ENCODE measurements around the gene C16orf87.

C16orf87 gene

DNA sequence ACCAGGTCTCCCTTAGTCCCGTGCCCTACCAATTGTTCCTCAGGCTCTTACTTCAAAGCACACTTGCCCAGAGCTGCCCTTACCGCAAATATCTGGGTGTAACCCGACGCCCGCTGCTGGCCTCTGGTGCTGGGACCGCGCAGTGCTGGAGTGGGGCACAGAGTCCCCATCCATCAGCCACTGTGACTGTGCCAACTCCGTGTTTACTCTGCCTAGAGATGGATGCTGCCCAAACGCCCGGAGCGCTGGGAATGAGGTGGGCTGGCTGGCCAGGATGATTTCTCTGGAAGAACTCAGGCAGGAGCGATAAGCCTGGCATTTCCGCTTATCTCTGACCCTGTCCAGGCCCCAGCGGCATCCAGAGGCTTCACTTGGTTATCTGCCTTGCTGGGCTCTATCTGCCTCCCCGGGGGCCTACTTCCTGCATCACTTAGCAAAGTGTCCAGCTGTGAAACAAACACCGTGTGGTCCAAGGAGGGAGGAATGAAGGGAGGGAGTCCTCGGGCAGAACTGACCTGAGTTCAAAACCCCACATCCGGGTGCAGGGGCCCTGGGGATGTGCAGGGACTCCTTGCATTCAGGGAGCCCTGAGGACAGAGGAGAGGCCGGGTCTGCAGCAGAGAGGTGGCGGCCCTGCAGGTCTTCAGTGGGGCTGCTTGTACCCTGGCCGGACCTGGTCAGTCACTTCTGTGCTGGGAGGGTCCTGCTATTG lies 73.5 kb downstream of the C16orf87 start:
- Histone ChIP-seq H3K36me3 (ENCODE audit: insufficient read depth, low read length) (no peaks in the 10 kb centered on the region), H3K4me3 (ENCODE audit: low read length, poor library complexity, severe bottlenecking) (no peak overlapping the region), H3K4me2 (ENCODE audit: low read depth, low read length, poor library complexity, severe bottlenecking) (no peak overlapping the region), H3K9me3 (ENCODE audit: insufficient read depth, low read depth, low read length) (no peaks in the 10 kb centered on the region), H3K27me3 (ENCODE audit: insufficient read depth, low read length, poor library complexity, severe bottlenecking) (no peaks in the 10 kb centered on the region), H2AFZ (ENCODE audit: low read length) (no peak overlapping the region), H3K79me2 (ENCODE audit: insufficient read depth, low read length) (no peaks in the 10 kb centered on the region), H3K9me2 (replicated peaks; ENCODE audit: low read depth, low read length) (no peaks in the 10 kb centered on the region), H4K20me1 (ENCODE audit: insufficient read depth, low read length, poor library complexity, severe bottlenecking) (no peaks in the 10 kb centered on the region), H3K9ac (ENCODE audit: low read depth, low read length, poor library complexity, severe bottlenecking) (no peak overlapping the region), H3K4me1 (ENCODE audit: insufficient read depth, low read length, poor library complexity, severe bottlenecking) (no peaks in the 10 kb centered on the region), H3F3A (ENCODE audit: low read depth) (no peaks in the 10 kb centered on the region)
- no peak for TF ChIP-seq EZH2phosphoT487 (IDR thresholded peaks at IDR 0.05; ENCODE audit: borderline replicate concordance)
- TF ChIP-seq, protein P1, sequence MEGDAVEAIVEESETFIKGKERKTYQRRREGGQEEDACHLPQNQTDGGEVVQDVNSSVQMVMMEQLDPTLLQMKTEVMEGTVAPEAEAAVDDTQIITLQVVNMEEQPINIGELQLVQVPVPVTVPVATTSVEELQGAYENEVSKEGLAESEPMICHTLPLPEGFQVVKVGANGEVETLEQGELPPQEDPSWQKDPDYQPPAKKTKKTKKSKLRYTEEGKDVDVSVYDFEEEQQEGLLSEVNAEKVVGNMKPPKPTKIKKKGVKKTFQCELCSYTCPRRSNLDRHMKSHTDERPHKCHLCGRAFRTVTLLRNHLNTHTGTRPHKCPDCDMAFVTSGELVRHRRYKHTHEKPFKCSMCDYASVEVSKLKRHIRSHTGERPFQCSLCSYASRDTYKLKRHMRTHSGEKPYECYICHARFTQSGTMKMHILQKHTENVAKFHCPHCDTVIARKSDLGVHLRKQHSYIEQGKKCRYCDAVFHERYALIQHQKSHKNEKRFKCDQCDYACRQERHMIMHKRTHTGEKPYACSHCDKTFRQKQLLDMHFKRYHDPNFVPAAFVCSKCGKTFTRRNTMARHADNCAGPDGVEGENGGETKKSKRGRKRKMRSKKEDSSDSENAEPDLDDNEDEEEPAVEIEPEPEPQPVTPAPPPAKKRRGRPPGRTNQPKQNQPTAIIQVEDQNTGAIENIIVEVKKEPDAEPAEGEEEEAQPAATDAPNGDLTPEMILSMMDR (conservative IDR thresholded peaks at IDR 0.05; ENCODE audit: low read length): no peak

DNA sequence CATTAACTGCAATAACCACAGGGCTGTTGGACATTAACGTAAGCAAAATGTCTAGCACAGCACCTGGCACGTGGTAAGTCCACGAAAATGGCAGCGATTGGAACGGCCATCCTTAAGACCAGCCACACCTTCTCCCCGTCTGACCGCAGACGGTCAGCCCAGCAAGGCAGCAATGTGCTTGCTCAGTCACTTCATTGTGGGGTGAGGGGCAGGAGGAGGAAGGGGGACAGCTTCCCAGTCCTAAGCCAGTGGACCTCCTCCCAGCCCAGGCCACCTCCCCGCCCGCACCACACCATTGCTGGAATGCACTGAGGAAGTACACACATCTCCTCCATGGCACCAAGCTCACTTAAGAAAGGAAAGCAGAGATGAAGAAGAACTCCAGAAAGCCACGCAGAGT lies 74.2 kb downstream of the C16orf87 start:
- Histone ChIP-seq H3K36me3 (ENCODE audit: insufficient read depth, low read length) (no peaks in the 10 kb centered on the region), H3F3A (ENCODE audit: low read depth) (no peaks in the 10 kb centered on the region), H3K4me1 (ENCODE audit: insufficient read depth, low read length, poor library complexity, severe bottlenecking) (no peaks in the 10 kb centered on the region), H3K79me2 (ENCODE audit: insufficient read depth, low read length) (no peaks in the 10 kb centered on the region), H3K4me2 (ENCODE audit: low read depth, low read length, poor library complexity, severe bottlenecking) (no peak overlapping the region), H2AFZ (ENCODE audit: low read length) (no peak overlapping the region), H3K9me2 (replicated peaks; ENCODE audit: low read depth, low read length) (no peaks in the 10 kb centered on the region), H3K4me3 (ENCODE audit: low read length, poor library complexity, severe bottlenecking) (no peak overlapping the region), H3K9ac (ENCODE audit: low read depth, low read length, poor library complexity, severe bottlenecking) (no peak overlapping the region), H4K20me1 (ENCODE audit: insufficient read depth, low read length, poor library complexity, severe bottlenecking) (no peaks in the 10 kb centered on the region), H3K9me3 (ENCODE audit: insufficient read depth, low read depth, low read length) (no peaks in the 10 kb centered on the region), H3K27me3 (ENCODE audit: insufficient read depth, low read length, poor library complexity, severe bottlenecking) (no peaks in the 10 kb centered on the region)
- no peak for TF ChIP-seq EZH2phosphoT487 (IDR thresholded peaks at IDR 0.05; ENCODE audit: borderline replicate concordance)
- TF ChIP-seq, protein P1 (conservative IDR thresholded peaks at IDR 0.05; ENCODE audit: low read length): no peak

DNA sequence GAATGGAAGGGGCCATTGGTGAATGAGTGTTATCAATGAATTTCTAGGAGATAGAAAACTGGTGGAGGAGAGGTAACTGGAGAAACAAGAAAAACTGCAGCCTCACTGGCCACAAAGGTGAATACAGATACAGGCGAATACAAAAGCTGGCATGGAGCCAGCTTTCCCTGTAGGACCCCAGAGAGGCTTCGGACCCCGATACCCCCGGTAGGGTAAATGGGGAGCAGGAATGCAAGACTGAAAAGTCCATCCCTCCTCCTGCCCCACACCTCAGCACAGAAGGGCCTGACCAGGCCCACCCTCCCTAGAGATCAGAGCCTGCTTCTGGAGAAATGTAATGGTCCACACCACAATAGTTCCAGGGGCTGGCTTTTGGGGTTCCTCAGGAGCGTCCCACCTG lies 78.0 kb downstream of the C16orf87 start:
- Histone ChIP-seq H3K27me3 (ENCODE audit: insufficient read depth, low read length, poor library complexity, severe bottlenecking) (no peaks in the 10 kb centered on the region), H3K79me2 (ENCODE audit: insufficient read depth, low read length) (no peaks in the 10 kb centered on the region), H4K20me1 (ENCODE audit: insufficient read depth, low read length, poor library complexity, severe bottlenecking) (no peaks in the 10 kb centered on the region), H3K4me3 (ENCODE audit: low read length, poor library complexity, severe bottlenecking) (no peak overlapping the region), H3K4me1 (ENCODE audit: insufficient read depth, low read length, poor library complexity, severe bottlenecking) (peaks cover 5% of the 10 kb centered on the region), H3K9ac (ENCODE audit: low read depth, low read length, poor library complexity, severe bottlenecking) (no peak overlapping the region), H3K4me2 (ENCODE audit: low read depth, low read length, poor library complexity, severe bottlenecking) (no peak overlapping the region), H3K9me3 (ENCODE audit: insufficient read depth, low read depth, low read length) (no peaks in the 10 kb centered on the region), H3K9me2 (replicated peaks; ENCODE audit: low read depth, low read length) (no peaks in the 10 kb centered on the region), H3F3A (ENCODE audit: low read depth) (no peaks in the 10 kb centered on the region), H3K36me3 (ENCODE audit: insufficient read depth, low read length) (no peaks in the 10 kb centered on the region), H2AFZ (ENCODE audit: low read length) (no peak overlapping the region)
- no peak for TF ChIP-seq EZH2phosphoT487 (IDR thresholded peaks at IDR 0.05; ENCODE audit: borderline replicate concordance)
- TF ChIP-seq, protein P1 (conservative IDR thresholded peaks at IDR 0.05; ENCODE audit: low read length): no peak
